ENCODE results near the gene LYRM4.

DNA sequence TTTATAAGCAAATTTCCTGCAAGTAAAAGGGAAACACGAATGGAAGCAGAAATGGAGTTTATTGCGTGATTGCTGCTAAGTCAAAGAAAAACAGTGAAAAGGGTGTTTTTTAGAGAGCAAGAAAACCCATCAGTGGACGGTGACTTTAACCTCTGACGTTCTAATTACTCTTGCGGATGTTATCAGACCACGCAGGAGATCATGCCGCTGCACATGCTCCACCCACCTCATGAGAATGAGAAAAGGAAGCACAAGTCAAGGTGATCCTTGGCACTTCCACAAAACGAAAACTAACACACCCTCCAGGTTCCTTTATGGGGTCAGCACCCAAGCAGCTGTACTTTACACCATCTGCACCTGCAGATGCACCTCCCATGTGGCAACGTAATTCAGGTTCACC lies 45.0 kb downstream of the LYRM4 start:
- TF ChIP-seq, protein P1, sequence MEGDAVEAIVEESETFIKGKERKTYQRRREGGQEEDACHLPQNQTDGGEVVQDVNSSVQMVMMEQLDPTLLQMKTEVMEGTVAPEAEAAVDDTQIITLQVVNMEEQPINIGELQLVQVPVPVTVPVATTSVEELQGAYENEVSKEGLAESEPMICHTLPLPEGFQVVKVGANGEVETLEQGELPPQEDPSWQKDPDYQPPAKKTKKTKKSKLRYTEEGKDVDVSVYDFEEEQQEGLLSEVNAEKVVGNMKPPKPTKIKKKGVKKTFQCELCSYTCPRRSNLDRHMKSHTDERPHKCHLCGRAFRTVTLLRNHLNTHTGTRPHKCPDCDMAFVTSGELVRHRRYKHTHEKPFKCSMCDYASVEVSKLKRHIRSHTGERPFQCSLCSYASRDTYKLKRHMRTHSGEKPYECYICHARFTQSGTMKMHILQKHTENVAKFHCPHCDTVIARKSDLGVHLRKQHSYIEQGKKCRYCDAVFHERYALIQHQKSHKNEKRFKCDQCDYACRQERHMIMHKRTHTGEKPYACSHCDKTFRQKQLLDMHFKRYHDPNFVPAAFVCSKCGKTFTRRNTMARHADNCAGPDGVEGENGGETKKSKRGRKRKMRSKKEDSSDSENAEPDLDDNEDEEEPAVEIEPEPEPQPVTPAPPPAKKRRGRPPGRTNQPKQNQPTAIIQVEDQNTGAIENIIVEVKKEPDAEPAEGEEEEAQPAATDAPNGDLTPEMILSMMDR (IDR thresholded peaks at IDR 0.05; ENCODE audit: low read depth, low read length), result no peak
- TF ChIP-seq EZH2phosphoT487 (IDR thresholded peaks at IDR 0.05; ENCODE audit: low read depth), result no peak
